GM12801 (cell line): ENCODE results near the gene HIVEP3.

ENCODE experiments used
- CTCF ChIP-seq: IDR thresholded peaks from one replicate; pipeline ENCODE4 v1.5.1; 2011; ENCODE audit warnings: control low read depth; ENCODE audit not compliant: insufficient read length; ENCODE audit errors: extremely low read depth

The HIVEP3 gene

GRCh38 chr1:41724248-41724647 lies 194.5 kb downstream of the HIVEP3 start:
- no peak for TF ChIP-seq CTCF

- no peak for TF ChIP-seq CTCF
Observed at GRCh38 chr1:41723786-41724185, 194.9 kb downstream of the HIVEP3 start.

- TF ChIP-seq CTCF = no peak
Observed at GRCh38 chr1:41722184-41722583, 196.5 kb downstream of the HIVEP3 start.

- TF ChIP-seq CTCF = no peak
Observed at GRCh38 chr1:41720861-41721410, 197.8 kb downstream of the HIVEP3 start.

GRCh38 chr1:41719590-41719989 lies 199.1 kb downstream of the HIVEP3 start:
- TF ChIP-seq CTCF = no peak

- TF ChIP-seq CTCF = no peak
Observed at GRCh38 chr1:41719128-41719527, 199.6 kb downstream of the HIVEP3 start.

GRCh38 chr1:41718497-41718896 lies 200.2 kb downstream of the HIVEP3 start:
- TF ChIP-seq CTCF = no peak
